Ascending aorta (tissue), 2 donors: Measurements from ENCODE around the gene TMEM108. TPM values are rescaled to one million over a fixed set of nuclear protein-coding genes. Genes with fewer than 3 reads are reported as not detected.

Experiments used
- DNase-seq, 2 donors: peaks; one replicate each; pipeline ENCODE4 v3.0.0-alpha.2; 2019; ENCODE audit warnings: low spot score in 2 of 2
- H3K27ac ChIP-seq, 2 donors: fragments of 200-600 bp; sonication (generic); one replicate each; pipeline ENCODE4 v1.5.1; 2016 to 2017; ENCODE audit warnings: mild to moderate bottlenecking in 1 of 2
- H3K27me3 ChIP-seq: fragments of 200-600 bp; sonication (generic); one replicate; pipeline ENCODE4 v1.5.1; 2017
- H3K36me3 ChIP-seq, 2 donors: fragments of 200-600 bp; sonication (generic); one replicate each; pipeline ENCODE4 v1.5.1; 2016
- H3K4me1 ChIP-seq, 2 donors: fragments of 200-600 bp; sonication (generic); one replicate each; pipeline ENCODE4 v1.5.1; 2016 to 2017; ENCODE audit warnings: mild to moderate bottlenecking in 1 of 2
- H3K4me3 ChIP-seq, 2 donors: fragments of 200-600 bp; sonication (generic); one replicate each; pipeline ENCODE4 v1.5.1; 2016 to 2017; ENCODE audit warnings: mild to moderate bottlenecking in 1 of 2
- H3K9me3 ChIP-seq, 2 donors: fragments of 200-600 bp; sonication (generic); one replicate each; pipeline ENCODE4 v1.5.1; 2016
- CTCF ChIP-seq, 3 experiments: fragments of 200-600 bp in 2 of 3; fragments of 450-650 bp in 1 of 3; sonication (generic) in 2 of 3; IDR thresholded peaks; one replicate each; pipeline ENCODE4 v1.5.1; 2016 to 2019; ENCODE audit warnings: antibody characterized with exemption in 3 of 3, mild to moderate bottlenecking in 1 of 3, moderate library complexity in 1 of 3
- intact Hi-C: fragments of 100-400 bp; cut with DNase I; formaldehyde crosslinking; loops from one replicate; pipeline ENCODE4 v1.15.1; 2023
- total RNA-seq: library from RNA; depleted of rRNA; stranded (reverse); fragments of >200 nt; gene quantifications from one replicate; pipeline ENCODE4 v1.1.0, GENCODE V29; 2016

TMEM108 gene
- total RNA-seq, 1 donor from 2014 or later: not detected

- no peak for TF ChIP-seq CTCF (IDR thresholded peaks at IDR 0.05)
- Histone ChIP-seq H3K9me3 (no peaks in the 10 kb centered on the region), H3K27me3 (no peaks in the 10 kb centered on the region), H3K36me3 (no peaks in the 10 kb centered on the region), H3K4me3 (no peak overlapping the region), H3K4me1 (no peaks in the 10 kb centered on the region), H3K27ac (no peak overlapping the region)
- DNase-seq: no peak
- intact Hi-C loops: no loop called here
These were observed 216.5 kb downstream of the TMEM108 start for GRCh38 chr3:133254716-133255115.

- intact Hi-C loops: no loop called here
- H3K27ac ChIP-seq: no peak overlapping the region
- H3K9me3 ChIP-seq: no peaks in the 10 kb centered on the region
- TF ChIP-seq CTCF (IDR thresholded peaks at IDR 0.05): no peak
- no peaks in the 10 kb centered on the region for H3K27me3 ChIP-seq
- DNase-seq: no peak
- no peak overlapping the region for H3K4me3 ChIP-seq
- H3K4me1 ChIP-seq: no peaks in the 10 kb centered on the region
- H3K36me3 ChIP-seq: no peaks in the 10 kb centered on the region
These were observed 218.7 kb downstream of the TMEM108 start for GRCh38 chr3:133256787-133257483.

- H3K36me3 ChIP-seq: no peaks in the 10 kb centered on the region
- H3K4me3 ChIP-seq: no peak overlapping the region
- intact Hi-C loops: no loop called here
- H3K4me1 ChIP-seq: no peaks in the 10 kb centered on the region
- H3K27ac ChIP-seq: no peak overlapping the region
- no peaks in the 10 kb centered on the region for H3K9me3 ChIP-seq
- TF ChIP-seq CTCF (IDR thresholded peaks at IDR 0.05): no peak
- no peak for DNase-seq
- H3K27me3 ChIP-seq: no peaks in the 10 kb centered on the region
These were observed 220.2 kb downstream of the TMEM108 start for GRCh38 chr3:133258358-133258757.

- no peaks in the 10 kb centered on the region for H3K4me1 ChIP-seq
- DNase-seq: no peak
- no peaks in the 10 kb centered on the region for H3K9me3 ChIP-seq
- H3K4me3 ChIP-seq: no peak overlapping the region
- H3K27ac ChIP-seq: no peak overlapping the region
- no peak for TF ChIP-seq CTCF (IDR thresholded peaks at IDR 0.05)
- no peaks in the 10 kb centered on the region for H3K27me3 ChIP-seq
- no peaks in the 10 kb centered on the region for H3K36me3 ChIP-seq
- intact Hi-C loops: no loop called here
These were observed 221.6 kb downstream of the TMEM108 start for GRCh38 chr3:133259767-133260166.

- no peak for TF ChIP-seq CTCF (IDR thresholded peaks at IDR 0.05)
- intact Hi-C loops: no loop called here
- no peak overlapping the region for H3K4me3 ChIP-seq
- H3K36me3 ChIP-seq: no peaks in the 10 kb centered on the region
- no peaks in the 10 kb centered on the region for H3K27me3 ChIP-seq
- H3K9me3 ChIP-seq: no peaks in the 10 kb centered on the region
- H3K27ac ChIP-seq: no peak overlapping the region
- no peak for DNase-seq
- H3K4me1 ChIP-seq: no peaks in the 10 kb centered on the region
These were observed 224.1 kb downstream of the TMEM108 start for GRCh38 chr3:133262333-133262732.

GRCh38 chr3:133264920-133265319 lies 226.7 kb downstream of the TMEM108 start:
- H3K27ac ChIP-seq: no peak overlapping the region
- TF ChIP-seq CTCF (IDR thresholded peaks at IDR 0.05): no peak
- no peaks in the 10 kb centered on the region for H3K9me3 ChIP-seq
- intact Hi-C loops: no loop called here
- no peaks in the 10 kb centered on the region for H3K4me1 ChIP-seq
- no peaks in the 10 kb centered on the region for H3K36me3 ChIP-seq
- no peak for DNase-seq
- H3K4me3 ChIP-seq: no peak overlapping the region
- no peaks in the 10 kb centered on the region for H3K27me3 ChIP-seq
